ENCODE data around the gene ARRB1. TPM values are rescaled to one million over a fixed set of nuclear protein-coding genes. Genes with fewer than 3 reads are reported as not detected.
A peak's percentile ranks its signal among the peaks of the same experiment; 100 is the strongest.

Gene ARRB1
- total RNA-seq, 1 donor from 2014 or later = 8.8 TPM

DNA sequence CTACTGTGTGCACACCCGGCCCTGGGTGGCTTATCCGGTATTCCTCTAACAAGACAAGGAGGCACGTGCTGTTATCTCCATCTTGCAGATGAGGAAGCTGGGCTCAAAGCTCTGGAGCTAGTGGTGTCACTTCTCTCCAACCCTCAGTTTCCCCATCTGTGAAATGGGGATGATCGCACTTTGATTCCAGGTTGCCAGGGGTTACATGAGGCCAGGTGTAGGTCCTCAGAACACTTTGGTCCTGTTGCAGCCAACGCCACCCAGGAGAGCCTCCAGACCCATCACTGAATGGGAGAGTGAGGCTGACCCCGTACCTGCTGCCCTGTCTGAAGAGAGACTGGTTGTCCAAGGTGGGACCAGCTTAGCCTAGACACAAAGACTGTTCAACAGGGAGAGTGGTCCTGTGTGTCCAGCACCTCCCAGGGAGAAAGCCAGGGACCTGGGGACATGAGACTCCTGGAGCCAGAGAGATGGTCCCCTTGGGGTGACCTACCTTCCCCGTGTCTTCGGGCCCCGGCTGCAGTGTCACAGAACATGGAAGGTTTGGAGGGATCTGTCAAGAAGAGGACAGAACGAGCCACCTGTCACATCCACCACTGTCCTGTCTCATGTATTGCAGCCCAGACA lies 69.9 kb downstream of the ARRB1 start:
- H3K4me3 ChIP-seq (ENCODE audit: low read depth, low read length) = no peak overlapping the region
- no peaks in the 10 kb centered on the region for H3K36me3 ChIP-seq (ENCODE audit: control insufficient read depth, insufficient read depth, low read length)
- H3K27me3 ChIP-seq (ENCODE audit: control insufficient read depth, insufficient read depth, low read length) = no peaks in the 10 kb centered on the region
- TF ChIP-seq, protein P1, sequence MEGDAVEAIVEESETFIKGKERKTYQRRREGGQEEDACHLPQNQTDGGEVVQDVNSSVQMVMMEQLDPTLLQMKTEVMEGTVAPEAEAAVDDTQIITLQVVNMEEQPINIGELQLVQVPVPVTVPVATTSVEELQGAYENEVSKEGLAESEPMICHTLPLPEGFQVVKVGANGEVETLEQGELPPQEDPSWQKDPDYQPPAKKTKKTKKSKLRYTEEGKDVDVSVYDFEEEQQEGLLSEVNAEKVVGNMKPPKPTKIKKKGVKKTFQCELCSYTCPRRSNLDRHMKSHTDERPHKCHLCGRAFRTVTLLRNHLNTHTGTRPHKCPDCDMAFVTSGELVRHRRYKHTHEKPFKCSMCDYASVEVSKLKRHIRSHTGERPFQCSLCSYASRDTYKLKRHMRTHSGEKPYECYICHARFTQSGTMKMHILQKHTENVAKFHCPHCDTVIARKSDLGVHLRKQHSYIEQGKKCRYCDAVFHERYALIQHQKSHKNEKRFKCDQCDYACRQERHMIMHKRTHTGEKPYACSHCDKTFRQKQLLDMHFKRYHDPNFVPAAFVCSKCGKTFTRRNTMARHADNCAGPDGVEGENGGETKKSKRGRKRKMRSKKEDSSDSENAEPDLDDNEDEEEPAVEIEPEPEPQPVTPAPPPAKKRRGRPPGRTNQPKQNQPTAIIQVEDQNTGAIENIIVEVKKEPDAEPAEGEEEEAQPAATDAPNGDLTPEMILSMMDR (IDR thresholded peaks at IDR 0.05; ENCODE audit: insufficient read depth, low read length, poor library complexity, severe bottlenecking) = no peak
- DNase-seq (ENCODE audit: low read depth) = no peak

DNA sequence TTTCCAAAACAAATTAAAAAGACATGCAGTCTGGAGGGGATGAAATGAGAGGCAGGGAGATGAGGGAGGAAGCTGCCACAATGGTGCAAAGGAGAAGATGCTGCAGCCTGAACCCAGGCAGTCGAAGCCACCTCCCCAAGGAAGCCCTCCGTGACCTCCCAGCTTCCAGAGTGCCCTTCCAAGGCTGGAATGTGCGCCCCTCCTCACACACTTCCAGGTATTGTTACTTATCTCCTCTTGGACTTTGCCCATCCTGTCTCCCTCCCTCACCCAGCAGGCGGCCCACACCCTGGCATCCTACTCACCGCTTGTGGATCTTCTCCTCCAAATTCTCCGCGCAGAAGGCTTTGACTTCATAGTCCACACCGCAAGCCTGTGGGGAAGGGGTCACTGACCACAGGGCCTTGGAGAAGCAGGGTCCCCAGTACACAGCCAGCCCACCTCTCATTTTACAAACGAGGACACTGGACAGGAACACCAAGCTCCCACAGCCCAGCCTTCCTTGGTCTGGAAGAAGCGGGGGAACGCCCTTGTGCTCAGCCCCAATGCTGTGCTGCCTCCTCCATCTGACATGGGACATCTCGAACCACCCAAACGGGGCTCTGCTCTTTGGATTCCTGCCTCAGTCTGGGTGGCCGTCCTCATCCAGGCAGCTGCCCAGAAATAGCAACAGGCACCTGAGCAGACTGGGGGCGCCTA lies 70.5 kb downstream of the ARRB1 start:
- H3K27me3 ChIP-seq (ENCODE audit: control insufficient read depth, insufficient read depth, low read length) = no peaks in the 10 kb centered on the region
- TF ChIP-seq, protein P1 (IDR thresholded peaks at IDR 0.05; ENCODE audit: insufficient read depth, low read length, poor library complexity, severe bottlenecking) = no peak
- DNase-seq (ENCODE audit: low read depth) = no peak
- no peaks in the 10 kb centered on the region for H3K36me3 ChIP-seq (ENCODE audit: control insufficient read depth, insufficient read depth, low read length)
- no peak overlapping the region for H3K4me3 ChIP-seq (ENCODE audit: low read depth, low read length)

DNA sequence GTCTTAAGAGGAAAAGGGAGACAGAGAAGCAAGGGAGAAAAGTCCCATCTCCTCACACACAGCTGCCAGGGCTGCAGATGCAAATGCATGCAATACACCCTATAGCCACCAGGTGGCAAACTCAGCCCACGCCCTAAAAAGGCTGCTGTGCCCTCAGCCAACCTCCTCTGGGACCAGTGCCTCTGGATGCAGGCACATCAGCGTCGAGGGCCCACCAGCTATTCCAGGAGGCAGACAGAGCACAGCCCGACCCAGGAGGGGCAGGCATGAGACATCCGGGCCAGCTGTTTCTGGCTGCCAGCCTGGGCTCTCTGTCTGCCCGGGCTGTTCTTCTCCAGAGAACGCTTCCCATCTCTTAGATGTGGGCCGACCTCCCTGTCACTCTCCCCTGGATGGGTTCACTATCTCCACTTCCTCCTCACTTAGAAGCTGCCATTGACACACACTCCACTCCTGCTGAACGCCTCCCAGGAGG lies 71.2 kb downstream of the ARRB1 start:
- H3K4me3 ChIP-seq (ENCODE audit: low read depth, low read length) = no peak overlapping the region
- no peaks in the 10 kb centered on the region for H3K36me3 ChIP-seq (ENCODE audit: control insufficient read depth, insufficient read depth, low read length)
- H3K27me3 ChIP-seq (ENCODE audit: control insufficient read depth, insufficient read depth, low read length) = no peaks in the 10 kb centered on the region
- no peak for DNase-seq (ENCODE audit: low read depth)
- TF ChIP-seq, protein P1 (IDR thresholded peaks at IDR 0.05; ENCODE audit: insufficient read depth, low read length, poor library complexity, severe bottlenecking) = peak; percentile 93

DNA sequence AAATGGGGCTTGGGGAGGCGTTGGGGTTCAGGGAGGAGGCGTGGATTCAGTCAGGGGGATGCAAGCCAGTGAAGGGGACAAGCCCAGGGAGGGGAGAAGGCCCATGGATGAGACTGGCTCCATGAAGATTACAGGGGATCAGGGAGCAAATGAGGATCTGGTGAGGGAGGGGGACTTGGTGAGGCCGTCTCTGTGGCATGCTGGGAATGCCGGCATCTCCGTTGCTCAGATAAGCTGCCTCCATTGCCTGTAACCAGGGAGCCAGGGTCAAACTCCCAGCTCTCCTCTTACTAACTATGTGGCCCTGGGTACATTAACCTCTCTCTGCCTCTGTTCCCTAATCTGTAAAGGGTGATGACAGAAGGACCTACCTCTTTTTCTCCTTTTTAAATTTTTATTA lies 72.2 kb downstream of the ARRB1 start:
- H3K4me3 ChIP-seq (ENCODE audit: low read depth, low read length) = no peak overlapping the region
- no peaks in the 10 kb centered on the region for H3K27me3 ChIP-seq (ENCODE audit: control insufficient read depth, insufficient read depth, low read length)
- DNase-seq (ENCODE audit: low read depth) = no peak
- TF ChIP-seq, protein P1 (IDR thresholded peaks at IDR 0.05; ENCODE audit: insufficient read depth, low read length, poor library complexity, severe bottlenecking) = no peak
- H3K36me3 ChIP-seq (ENCODE audit: control insufficient read depth, insufficient read depth, low read length) = no peaks in the 10 kb centered on the region

DNA sequence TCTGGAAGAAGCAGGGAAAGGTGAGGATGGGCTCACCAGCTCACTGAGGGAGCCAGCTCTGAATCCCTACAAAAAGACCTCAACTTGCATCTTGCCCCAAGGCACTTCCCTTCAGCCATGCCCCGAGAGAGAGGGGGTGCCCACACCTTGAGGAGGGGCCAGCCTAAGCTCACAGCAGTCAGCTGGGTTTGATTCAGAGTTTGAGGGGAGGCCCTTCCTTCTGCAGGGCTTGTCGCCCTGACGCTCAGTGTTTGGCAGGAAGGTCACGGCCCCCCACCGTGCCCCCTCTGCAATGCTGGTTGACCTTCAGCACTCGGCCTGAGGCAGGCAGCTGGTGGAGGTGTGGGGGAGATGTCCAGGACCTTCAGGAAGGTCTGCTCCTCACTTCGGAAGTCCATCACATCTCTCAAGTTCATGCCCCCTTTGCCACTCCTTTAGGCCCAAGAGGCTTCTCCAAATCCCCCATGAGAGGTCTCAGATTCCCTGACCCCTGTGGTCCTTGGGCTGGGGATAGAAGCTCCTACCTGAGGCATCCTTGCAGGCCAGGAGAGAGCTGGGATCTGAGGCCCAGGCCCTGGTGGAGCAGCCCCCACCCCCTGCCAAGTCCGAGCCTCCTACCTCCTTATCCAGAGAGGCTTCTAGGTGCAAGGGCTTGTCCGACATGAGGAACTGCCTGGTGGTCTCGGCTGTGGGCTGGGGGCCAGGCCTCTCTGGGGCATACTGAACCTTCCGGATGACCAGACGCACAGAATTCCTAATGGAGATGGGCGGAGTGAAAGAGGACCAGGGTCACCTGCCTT lies 73.3 kb downstream of the ARRB1 start:
- Histone ChIP-seq H3K27me3 (ENCODE audit: control insufficient read depth, insufficient read depth, low read length) (no peaks in the 10 kb centered on the region), H3K4me3 (ENCODE audit: low read depth, low read length) (no peak overlapping the region), H3K36me3 (ENCODE audit: control insufficient read depth, insufficient read depth, low read length) (no peaks in the 10 kb centered on the region)
- DNase-seq (ENCODE audit: low read depth) = no peak
- TF ChIP-seq, protein P1 (IDR thresholded peaks at IDR 0.05; ENCODE audit: insufficient read depth, low read length, poor library complexity, severe bottlenecking) = no peak
